NT2/D1 (cell line): ENCODE data around the gene DACH1.

Experiments used
- DNase-seq: peaks from one replicate; pipeline ENCODE4 v3.0.0-alpha.2; 2011; ENCODE audit warnings: low read depth, low spot score
- H3K27me3 ChIP-seq: 2 replicates; pipeline ENCODE4 v1.6.0; 2011; ENCODE audit warnings: mild to moderate bottlenecking; ENCODE audit not compliant: insufficient read length, insufficient read depth
- H3K36me3 ChIP-seq: 2 replicates; pipeline ENCODE4 v1.6.1; 2011; ENCODE audit warnings: mild to moderate bottlenecking, low read length, mixed read lengths; ENCODE audit not compliant: insufficient read depth, insufficient read length
- H3K4me1 ChIP-seq: 2 replicates; pipeline ENCODE4 v1.5.1; 2011; ENCODE audit not compliant: insufficient read depth, insufficient read length
- H3K4me3 ChIP-seq: 2 replicates; pipeline ENCODE4 v1.5.1; 2011; ENCODE audit warnings: low read depth; ENCODE audit not compliant: insufficient read length
- H3K9ac ChIP-seq: 2 replicates; pipeline ENCODE4 v1.6.0; 2011; ENCODE audit warnings: low read depth; ENCODE audit not compliant: insufficient read length
- H3K9me3 ChIP-seq: 2 replicates; pipeline ENCODE4 v1.5.1; 2011; ENCODE audit warnings: mild to moderate bottlenecking, low read length; ENCODE audit not compliant: insufficient read depth
- SUZ12 ChIP-seq: IDR thresholded peaks from 2 replicates; pipeline ENCODE4 v1.6.1; 2011; ENCODE audit not compliant: insufficient read length, insufficient read depth; ENCODE audit errors: extremely low read depth
- YY1 ChIP-seq: IDR thresholded peaks from 2 replicates; pipeline ENCODE4 v1.6.1; 2011; ENCODE audit not compliant: insufficient read length, insufficient read depth
- ZNF274 ChIP-seq: IDR thresholded peaks from 2 replicates; pipeline ENCODE4 v1.6.1; 2011; ENCODE audit warnings: mild to moderate bottlenecking, low read depth, low read length

DACH1 gene

GRCh38 chr13:71770710-71771109 is 96.3 kb downstream of the DACH1 start:
- H3K27me3 ChIP-seq: no peaks in the 10 kb centered on the region
- TF ChIP-seq ZNF274: no peak
- no peak for TF ChIP-seq YY1
- no peak for TF ChIP-seq SUZ12

GRCh38 chr13:71768881-71769280 is 98.1 kb downstream of the DACH1 start:
- H3K4me3 ChIP-seq: no peak overlapping the region
- no peaks in the 10 kb centered on the region for H3K27me3 ChIP-seq
- no peaks in the 10 kb centered on the region for H3K36me3 ChIP-seq
- no peaks in the 10 kb centered on the region for H3K9me3 ChIP-seq
- H3K4me1 ChIP-seq: no peaks in the 10 kb centered on the region
- TF ChIP-seq YY1: no peak
- no peak for TF ChIP-seq ZNF274
- no peak for TF ChIP-seq SUZ12
- DNase-seq: no peak
- no peak overlapping the region for H3K9ac ChIP-seq

More at GRCh38 chr13:71770710-71771109, 96.3 kb downstream of the DACH1 start:
- Histone ChIP-seq H3K9me3 (no peaks in the 10 kb centered on the region), H3K36me3 (no peaks in the 10 kb centered on the region), H3K4me3 (no peak overlapping the region), H3K4me1 (no peaks in the 10 kb centered on the region), H3K9ac (no peak overlapping the region)
- DNase-seq: no peak

- Histone ChIP-seq H3K27me3 (no peaks in the 10 kb centered on the region), H3K4me3 (no peak overlapping the region), H3K4me1 (no peaks in the 10 kb centered on the region), H3K36me3 (no peaks in the 10 kb centered on the region), H3K9me3 (no peaks in the 10 kb centered on the region), H3K9ac (no peak overlapping the region)
- TF ChIP-seq YY1: no peak
- no peak for TF ChIP-seq ZNF274
- TF ChIP-seq SUZ12: no peak
- DNase-seq: peak; percentile 33
These were observed 107.1 kb downstream of the DACH1 start for GRCh38 chr13:71759651-71760511.

GRCh38 chr13:71758828-71759227 is 108.2 kb downstream of the DACH1 start:
- Histone ChIP-seq H3K4me3 (no peak overlapping the region), H3K9ac (no peak overlapping the region), H3K4me1 (no peaks in the 10 kb centered on the region), H3K27me3 (no peaks in the 10 kb centered on the region), H3K36me3 (no peaks in the 10 kb centered on the region), H3K9me3 (no peaks in the 10 kb centered on the region)
- TF ChIP-seq SUZ12: no peak
- no peak for DNase-seq

GRCh38 chr13:71754407-71754974 is 112.5 kb downstream of the DACH1 start:
- H3K36me3 ChIP-seq: no peaks in the 10 kb centered on the region
- no peak overlapping the region for H3K9ac ChIP-seq
- no peaks in the 10 kb centered on the region for H3K9me3 ChIP-seq
- no peak overlapping the region for H3K4me3 ChIP-seq
- no peak for TF ChIP-seq YY1
- TF ChIP-seq SUZ12: no peak
- no peak for TF ChIP-seq ZNF274
- H3K27me3 ChIP-seq: no peaks in the 10 kb centered on the region
- DNase-seq: no peak
- no peaks in the 10 kb centered on the region for H3K4me1 ChIP-seq

- H3K36me3 ChIP-seq: no peaks in the 10 kb centered on the region
- H3K4me1 ChIP-seq: no peaks in the 10 kb centered on the region
- H3K9ac ChIP-seq: no peak overlapping the region
- no peak overlapping the region for H3K4me3 ChIP-seq
- no peak for DNase-seq
- no peaks in the 10 kb centered on the region for H3K9me3 ChIP-seq
- H3K27me3 ChIP-seq: no peaks in the 10 kb centered on the region
- no peak for TF ChIP-seq YY1
- no peak for TF ChIP-seq SUZ12
- no peak for TF ChIP-seq ZNF274
These were observed 114.1 kb downstream of the DACH1 start for GRCh38 chr13:71752775-71753513.

- no peak overlapping the region for H3K9ac ChIP-seq
- no peaks in the 10 kb centered on the region for H3K27me3 ChIP-seq
- no peaks in the 10 kb centered on the region for H3K4me1 ChIP-seq
- H3K36me3 ChIP-seq: no peaks in the 10 kb centered on the region
- H3K4me3 ChIP-seq: no peak overlapping the region
- DNase-seq: no peak
- no peak for TF ChIP-seq YY1
- TF ChIP-seq ZNF274: no peak
- no peak for TF ChIP-seq SUZ12
- no peaks in the 10 kb centered on the region for H3K9me3 ChIP-seq
These were observed 115.9 kb downstream of the DACH1 start for GRCh38 chr13:71751073-71751472.

DNA sequence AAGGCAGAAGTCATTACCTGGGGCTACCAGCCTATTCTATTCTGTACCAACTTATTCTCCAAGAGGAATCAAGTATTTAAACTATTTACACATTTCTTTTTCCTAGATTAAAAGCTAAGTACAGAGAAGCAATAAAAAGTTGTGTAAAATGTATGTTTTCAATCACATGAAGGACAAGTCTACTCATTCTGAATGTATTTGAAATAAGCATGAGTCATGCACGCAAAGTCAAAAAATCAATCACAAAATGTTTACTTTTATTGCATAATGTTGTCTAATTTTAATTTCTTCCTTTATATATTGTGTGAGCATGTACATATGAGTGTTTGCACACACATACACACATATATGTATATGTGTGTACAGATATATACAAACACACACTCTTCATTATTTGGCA is 136.7 kb downstream of the DACH1 start:
- DNase-seq: no peak
- no peak overlapping the region for H3K4me3 ChIP-seq
- H3K4me1 ChIP-seq: no peaks in the 10 kb centered on the region

More for the DNA sequence above, 136.7 kb downstream of the DACH1 start:
- H3K27me3 ChIP-seq: no peaks in the 10 kb centered on the region
- no peak for TF ChIP-seq ZNF274
- no peak for TF ChIP-seq SUZ12
- no peak for TF ChIP-seq YY1
- no peaks in the 10 kb centered on the region for H3K9me3 ChIP-seq
- H3K9ac ChIP-seq: no peak overlapping the region
- H3K36me3 ChIP-seq: no peaks in the 10 kb centered on the region
